ENCODE results near the gene THSD4.

GRCh38 chr15:71806452-71806931 lies 691.2 kb downstream of the THSD4 start:
- TF ChIP-seq CTCF (IDR thresholded peaks at IDR 0.05) (no peak), POLR2A (IDR thresholded peaks at IDR 0.05) (no peak)
